NT2/D1 (cell line): ENCODE results near the gene SULT2A1.

ENCODE experiments used
- YY1 ChIP-seq: IDR thresholded peaks from 2 replicates; pipeline ENCODE4 v1.6.1; 2011; ENCODE audit not compliant: insufficient read length, insufficient read depth
- ZNF274 ChIP-seq: IDR thresholded peaks from 2 replicates; pipeline ENCODE4 v1.6.1; 2011; ENCODE audit warnings: mild to moderate bottlenecking, low read depth, low read length

DNA sequence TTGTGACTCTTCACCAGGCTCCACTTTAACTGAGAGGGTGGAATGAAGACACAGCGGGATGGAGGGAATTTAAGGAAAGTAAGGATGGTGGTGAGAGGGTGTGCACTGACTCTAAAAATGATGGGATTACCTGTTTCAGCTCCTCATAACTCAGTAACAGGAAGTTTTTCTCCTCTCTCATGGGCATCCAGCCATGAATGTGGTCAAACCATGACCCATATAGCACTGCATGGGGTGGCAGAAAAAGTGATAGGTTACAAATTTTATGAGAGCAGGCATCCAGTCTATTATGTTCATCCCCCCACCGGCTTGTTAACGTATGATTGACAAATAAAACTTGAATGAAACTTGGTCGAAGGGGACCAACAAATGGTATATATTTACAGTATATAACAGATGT is 7.2 kb downstream of the SULT2A1 start:
- no peak for TF ChIP-seq YY1
- TF ChIP-seq ZNF274: no peak
